Measurements from ENCODE around the gene NKG7. TPM values are rescaled to one million over a fixed set of nuclear protein-coding genes. Genes with fewer than 3 reads are reported as not detected.

The NKG7 gene
- total RNA-seq, 4 donors from 2014 or later = 1.2 to 1.8 TPM; not detected in 2

DNA sequence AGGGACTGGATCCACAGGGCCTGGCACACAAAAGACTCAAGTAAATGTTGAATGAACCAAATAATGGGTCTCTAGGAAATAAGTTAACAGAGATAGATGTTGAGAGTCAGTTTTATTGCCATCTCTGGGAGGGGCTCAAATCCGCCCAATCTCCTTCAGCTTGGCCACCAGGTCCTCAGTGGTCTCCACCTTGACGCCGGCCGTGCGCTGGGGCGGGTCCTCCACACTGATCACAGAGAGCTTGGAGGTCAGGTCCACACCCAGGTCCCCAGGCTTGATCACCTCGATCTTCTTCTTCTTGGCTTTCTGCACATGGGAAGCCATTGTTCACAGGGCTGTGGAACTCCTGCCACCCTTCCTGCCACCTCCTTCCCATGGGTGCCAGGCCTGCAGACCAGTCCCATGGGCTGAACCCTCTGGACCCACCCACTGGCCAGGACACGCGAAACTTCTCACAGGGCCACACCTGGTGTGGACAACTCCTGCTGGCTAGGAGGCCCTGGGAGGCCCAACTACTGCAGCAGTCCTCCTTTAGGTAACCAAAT is 27.3 kb downstream of the NKG7 start:
- no peak for TF ChIP-seq POLR2A (IDR thresholded peaks at IDR 0.05)
- TF ChIP-seq, protein P1, sequence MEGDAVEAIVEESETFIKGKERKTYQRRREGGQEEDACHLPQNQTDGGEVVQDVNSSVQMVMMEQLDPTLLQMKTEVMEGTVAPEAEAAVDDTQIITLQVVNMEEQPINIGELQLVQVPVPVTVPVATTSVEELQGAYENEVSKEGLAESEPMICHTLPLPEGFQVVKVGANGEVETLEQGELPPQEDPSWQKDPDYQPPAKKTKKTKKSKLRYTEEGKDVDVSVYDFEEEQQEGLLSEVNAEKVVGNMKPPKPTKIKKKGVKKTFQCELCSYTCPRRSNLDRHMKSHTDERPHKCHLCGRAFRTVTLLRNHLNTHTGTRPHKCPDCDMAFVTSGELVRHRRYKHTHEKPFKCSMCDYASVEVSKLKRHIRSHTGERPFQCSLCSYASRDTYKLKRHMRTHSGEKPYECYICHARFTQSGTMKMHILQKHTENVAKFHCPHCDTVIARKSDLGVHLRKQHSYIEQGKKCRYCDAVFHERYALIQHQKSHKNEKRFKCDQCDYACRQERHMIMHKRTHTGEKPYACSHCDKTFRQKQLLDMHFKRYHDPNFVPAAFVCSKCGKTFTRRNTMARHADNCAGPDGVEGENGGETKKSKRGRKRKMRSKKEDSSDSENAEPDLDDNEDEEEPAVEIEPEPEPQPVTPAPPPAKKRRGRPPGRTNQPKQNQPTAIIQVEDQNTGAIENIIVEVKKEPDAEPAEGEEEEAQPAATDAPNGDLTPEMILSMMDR (IDR thresholded peaks at IDR 0.05) = no peak
- no peak overlapping the region for H3K4me3 ChIP-seq
- H3K36me3 ChIP-seq = peaks cover 0 to 29% (median 0%) of the 10 kb centered on the region in 3 donors
- no peak for DNase-seq
- peaks cover 0 to 14% (median 4%) of the 10 kb centered on the region in 4 donors for H3K4me1 ChIP-seq
- no peaks in the 10 kb centered on the region for H3K9me3 ChIP-seq
- H3K27ac ChIP-seq = peak overlapping the region in 2 of 4 donors; percentile 34 to 55
- no peaks in the 10 kb centered on the region for H3K27me3 ChIP-seq

DNA sequence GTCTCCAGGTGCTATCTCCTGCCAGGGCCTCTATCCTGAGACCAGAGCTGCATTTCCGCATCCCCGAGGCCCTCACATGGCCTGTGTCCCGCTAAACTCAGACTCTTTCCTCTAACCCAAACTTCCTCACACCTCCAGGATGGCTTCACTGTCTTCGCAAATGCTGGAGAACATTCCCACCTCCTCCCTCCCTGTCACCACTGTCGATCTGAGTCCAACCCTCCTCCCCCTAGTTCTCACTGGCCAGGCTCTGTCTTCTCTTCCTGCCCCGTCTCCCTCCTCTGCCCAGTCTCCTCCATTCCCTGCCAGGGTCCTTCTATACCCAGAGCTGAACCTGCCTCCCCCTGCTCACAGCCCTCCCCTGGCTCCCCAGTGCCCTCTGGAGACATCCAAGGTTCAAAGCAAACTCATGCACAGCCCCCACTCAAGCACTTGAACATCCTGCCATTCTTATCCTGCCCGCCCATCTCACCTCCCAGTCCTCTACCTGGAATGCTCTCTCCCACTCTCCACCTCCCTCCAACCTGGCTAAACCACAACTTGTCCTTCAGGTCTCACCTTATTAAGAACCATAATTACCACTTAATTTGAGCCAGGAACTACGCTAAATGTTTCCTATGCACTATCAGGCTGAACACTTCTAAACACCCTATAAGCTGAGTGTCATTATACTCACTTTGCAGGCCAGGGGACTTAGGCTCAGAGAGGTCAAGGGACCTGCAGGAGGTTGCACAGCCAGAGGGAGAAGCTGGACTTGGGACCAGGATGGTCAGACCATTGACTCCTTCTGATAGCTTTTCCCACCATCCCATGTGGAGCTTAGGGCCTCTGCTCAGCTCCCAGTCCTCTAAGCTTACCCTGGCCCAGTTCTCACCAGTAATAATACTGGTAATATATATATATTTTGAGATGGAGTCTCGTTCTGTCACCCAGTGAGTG is 29.6 kb downstream of the NKG7 start:
- Histone ChIP-seq H3K4me3 (no peak overlapping the region), H3K9me3 (no peaks in the 10 kb centered on the region), H3K4me1 (peaks cover 0 to 23% (median 6%) of the 10 kb centered on the region in 4 donors), H3K27me3 (no peaks in the 10 kb centered on the region), H3K36me3 (peaks cover 0 to 21% (median 0%) of the 10 kb centered on the region in 3 donors), H3K27ac (peak overlapping the region in 1 of 4 donors; percentile 83)
- TF ChIP-seq, protein P1 (IDR thresholded peaks at IDR 0.05) = no peak
- TF ChIP-seq POLR2A (IDR thresholded peaks at IDR 0.05) = no peak
- DNase-seq = no peak

DNA sequence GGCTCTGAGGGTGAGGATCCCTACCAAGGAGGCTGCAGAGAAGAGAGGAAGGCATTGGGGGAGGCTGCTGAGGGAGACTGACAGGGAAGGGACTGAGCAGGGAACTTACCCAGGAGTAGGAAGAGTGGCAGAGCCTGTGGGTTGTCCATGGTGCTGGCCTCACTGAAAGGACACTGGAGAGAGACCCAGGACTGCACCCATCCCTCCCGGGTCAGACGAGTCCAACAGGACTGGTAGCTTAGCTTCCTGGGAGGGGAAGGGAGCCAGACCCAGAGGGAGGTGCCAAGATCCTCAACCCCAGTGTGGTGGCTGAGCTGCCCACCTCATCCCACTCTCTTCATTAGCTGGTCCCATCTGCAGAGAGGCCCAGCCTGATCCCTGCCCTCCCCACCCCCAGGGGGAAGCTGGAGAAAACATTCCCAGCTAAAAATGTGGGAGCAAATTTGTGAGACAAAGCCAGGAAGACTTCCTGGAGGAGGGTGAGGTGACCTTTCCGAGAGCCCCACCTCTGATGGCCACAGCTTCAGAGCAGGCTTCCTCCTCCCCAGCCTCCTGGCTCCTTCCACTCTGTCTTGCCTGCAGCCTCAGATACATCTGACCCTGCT is 30.4 kb downstream of the NKG7 start, which contains the start of gene VSIG10L:
TSS of gene VSIG10L (minus strand) at position 164 of the 605 bp plus-strand sequence. CDS start at position 149, 15 bp downstream.
- no peak within 1 kb of the TSS for H3K4me3 ChIP-seq
- DNase-seq = no peak
- no peak for TF ChIP-seq POLR2A (IDR thresholded peaks at IDR 0.05)
- TF ChIP-seq, protein P1 (IDR thresholded peaks at IDR 0.05) = no peak
- peaks cover 0 to 21% (median 0%) of the 10 kb centered on the region in 3 donors for H3K36me3 ChIP-seq
- no peaks in the 10 kb centered on the region for H3K27me3 ChIP-seq
- peaks cover 0 to 23% (median 6%) of the 10 kb centered on the region in 4 donors for H3K4me1 ChIP-seq
- H3K27ac ChIP-seq = peak within 1 kb of the TSS in 1 of 4 donors; percentile 83
- H3K9me3 ChIP-seq = no peaks in the 10 kb centered on the region

- no peak for DNase-seq
- TF ChIP-seq, protein P1 (IDR thresholded peaks at IDR 0.05) = no peak
- TF ChIP-seq POLR2A (IDR thresholded peaks at IDR 0.05) = no peak
- Histone ChIP-seq H3K4me1 (peaks cover 0 to 23% (median 6%) of the 10 kb centered on the region in 4 donors), H3K36me3 (peaks cover 0 to 14% (median 0%) of the 10 kb centered on the region in 3 donors), H3K27ac (peak overlapping the region in 1 of 4 donors; percentile 83), H3K4me3 (no peak overlapping the region), H3K9me3 (no peaks in the 10 kb centered on the region), H3K27me3 (no peaks in the 10 kb centered on the region)
These were observed 31.4 kb downstream of the NKG7 start for GRCh38 chr19:51341066-51341465.
